ENCODE results near the gene RSRC2. TPM values are rescaled to one million over a fixed set of nuclear protein-coding genes. Genes with fewer than 3 reads are reported as not detected.

RSRC2 gene
- total and polyA plus RNA-seq, 10 of the 15 experiments (the other 5 are each of a cell fraction or from before 2014, with no cell fraction given): 49.8 to 112 (median 60.6) TPM

DNA sequence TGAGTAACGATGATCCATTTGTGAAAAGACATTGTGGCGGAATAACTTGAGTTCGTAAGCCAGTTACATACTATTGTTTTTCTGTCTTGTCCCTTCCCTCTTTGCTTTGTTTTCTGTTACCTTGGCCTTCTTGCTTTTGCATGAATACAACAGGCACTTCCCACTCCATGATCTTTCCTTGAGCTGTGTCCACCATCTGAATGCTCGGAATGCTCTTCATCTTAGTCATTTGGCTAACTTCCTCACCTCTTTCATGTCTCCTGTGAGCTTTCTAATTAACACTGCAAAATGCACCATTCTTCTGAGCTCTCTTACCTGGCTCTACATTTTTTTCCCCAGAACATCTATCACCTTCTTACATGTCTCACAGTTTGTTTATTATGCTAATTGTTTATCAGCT lies 10.3 kb upstream of the RSRC2 start:
- H3K27me3 ChIP-seq (replicated peaks in 1 of 2; ENCODE audit: control insufficient read depth in 2 of 2, insufficient read depth in 2 of 2, low read length in 1 of 2): no peaks in the 10 kb centered on the region
- no peak for TF ChIP-seq NFYA (IDR thresholded peaks at IDR 0.05; ENCODE audit: borderline replicate concordance, low read depth, low read length)
- no peak for TF ChIP-seq ATF7 (IDR thresholded peaks at IDR 0.05; ENCODE audit: low read depth)
- TF ChIP-seq ZSCAN29 (IDR thresholded peaks at IDR 0.05): no peak
- TF ChIP-seq SPI1 (IDR thresholded peaks at IDR 0.05; ENCODE audit: borderline replicate concordance, insufficient read depth, low read depth, low read length): no peak
- no peaks in the 10 kb centered on the region for H3K4me1 ChIP-seq (ENCODE audit: control insufficient read depth, insufficient read depth, low read length)
- 96% methylated on average over 4 of the region's 4 CpGs for WGBS (ENCODE audit: insufficient coverage, insufficient replicate concordance, low lambda C conversion rate, missing lambda C conversion rate)
- intact Hi-C loops (cut with micrococcal nuclease; ENCODE audit: unreplicated experiment): no loop called here
- H3K36me3 ChIP-seq (ENCODE audit: control insufficient read depth in 2 of 2, insufficient read depth in 2 of 2, low read length in 1 of 2): peaks cover 4 to 16% of the 10 kb centered on the region in 2 experiments
- no peak overlapping the region for H3K4me3 ChIP-seq
- no peak overlapping the region for H2AFZ ChIP-seq (ENCODE audit: control insufficient read depth, low read depth, low read length)
- FAIRE-seq: no peak
- POLR2A ChIA-PET: no interaction called here
- CTCF ChIA-PET: interaction anchor here (1.1 kb wide), 1 partner anchor 137 kb away, joined by 3 read pairs; no protein-coding TSS in a partner anchor
- peaks cover 2% of the 10 kb centered on the region for H3K79me2 ChIP-seq (ENCODE audit: control insufficient read depth, insufficient read depth, low read length)
- RAD21 ChIA-PET (ENCODE audit: unreplicated experiment): no interaction called here
- BruUV-seq (replicated peaks): no TSS peak
- no peak overlapping the region for H3K4me2 ChIP-seq (ENCODE audit: control insufficient read depth, insufficient read depth)
- SMC1A ChIA-PET (ENCODE audit: uncharacterized antibody, unreplicated experiment): interaction anchor here (0.7 to 2.3 kb wide), 6 partner anchors 11 to 137 kb away, joined by 3 to 10 read pairs (median 4); partner anchors contain the start of gene ZCCHC8
- H3K9me3 ChIP-seq (replicated peaks; ENCODE audit: control insufficient read depth, insufficient read depth, low read length): no peaks in the 10 kb centered on the region
- in situ Hi-C loops (cut with MboI): no loop called here
- H4K20me1 ChIP-seq (ENCODE audit: control insufficient read depth, insufficient read depth): no peaks in the 10 kb centered on the region
- ATAC-seq: no peak
- no peak overlapping the region for H3K9ac ChIP-seq (ENCODE audit: control insufficient read depth, insufficient read depth, low read length)
- H3K27ac ChIP-seq (ENCODE audit: control insufficient read depth, insufficient read depth): no peak overlapping the region
- DNase-seq (ENCODE audit: low read depth, low spot score): no peak

DNA sequence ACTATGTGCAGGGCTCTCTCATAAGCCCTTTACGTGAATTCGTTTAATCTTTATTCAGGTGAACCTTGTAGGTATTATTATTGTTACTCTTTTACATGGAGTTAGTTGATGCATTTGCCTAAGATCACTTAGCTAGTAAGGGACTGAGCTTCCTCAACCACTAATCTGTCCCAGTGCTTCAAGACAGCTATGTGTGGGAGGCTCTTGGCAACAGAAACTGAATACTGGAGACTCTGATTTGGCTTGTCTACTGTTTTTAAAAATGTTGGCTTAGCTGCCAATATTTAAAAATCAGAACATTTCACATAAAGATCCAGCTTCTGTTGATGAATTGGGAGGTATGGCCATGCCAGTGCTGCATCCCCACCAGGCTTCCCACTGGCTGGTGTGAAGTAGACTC lies 7.1 kb upstream of the RSRC2 start:
- Histone ChIP-seq H3K9ac (ENCODE audit: control insufficient read depth, insufficient read depth, low read length) (no peak overlapping the region), H3K27me3 (replicated peaks in 1 of 2; ENCODE audit: control insufficient read depth in 2 of 2, insufficient read depth in 2 of 2, low read length in 1 of 2) (no peaks in the 10 kb centered on the region), H4K20me1 (ENCODE audit: control insufficient read depth, insufficient read depth) (no peaks in the 10 kb centered on the region), H3K79me2 (ENCODE audit: control insufficient read depth, insufficient read depth, low read length) (peaks cover 27% of the 10 kb centered on the region), H2AFZ (ENCODE audit: control insufficient read depth, low read depth, low read length) (no peak overlapping the region), H3K4me2 (ENCODE audit: control insufficient read depth, insufficient read depth) (no peak overlapping the region), H3K9me3 (replicated peaks; ENCODE audit: control insufficient read depth, insufficient read depth, low read length) (no peaks in the 10 kb centered on the region), H3K27ac (ENCODE audit: control insufficient read depth, insufficient read depth) (no peak overlapping the region), H3K4me1 (ENCODE audit: control insufficient read depth, insufficient read depth, low read length) (peaks cover 16% of the 10 kb centered on the region), H3K4me3 (no peak overlapping the region), H3K36me3 (ENCODE audit: control insufficient read depth in 2 of 2, insufficient read depth in 2 of 2, low read length in 1 of 2) (peaks cover 4 to 11% of the 10 kb centered on the region in 2 experiments)
- no TSS peak for BruUV-seq (replicated peaks)
- ChIA-PET POLR2A (interaction anchor here (0.6 kb wide), 1 partner anchor 60 kb away, joined by 3 read pairs; no protein-coding TSS in a partner anchor), CTCF (interaction anchor here (0.6 to 2.0 kb wide), 3 partner anchors 16 to 134 kb away, joined by 3 to 9 read pairs (median 3); no protein-coding TSS in a partner anchor), SMC1A (ENCODE audit: uncharacterized antibody, unreplicated experiment) (interaction anchor here (1.3 to 2.5 kb wide), 2 partner anchors 36 to 135 kb away, joined by 4 to 8 read pairs; no protein-coding TSS in a partner anchor), RAD21 (ENCODE audit: unreplicated experiment) (no interaction called here)
- WGBS (ENCODE audit: insufficient coverage, insufficient replicate concordance, low lambda C conversion rate, missing lambda C conversion rate): 96% methylated on average over 2 of the region's 2 CpGs
- in situ Hi-C loops (cut with MboI) (no loop called here), intact Hi-C loops (cut with micrococcal nuclease; ENCODE audit: unreplicated experiment) (no loop called here)
- TF ChIP-seq, protein P1, sequence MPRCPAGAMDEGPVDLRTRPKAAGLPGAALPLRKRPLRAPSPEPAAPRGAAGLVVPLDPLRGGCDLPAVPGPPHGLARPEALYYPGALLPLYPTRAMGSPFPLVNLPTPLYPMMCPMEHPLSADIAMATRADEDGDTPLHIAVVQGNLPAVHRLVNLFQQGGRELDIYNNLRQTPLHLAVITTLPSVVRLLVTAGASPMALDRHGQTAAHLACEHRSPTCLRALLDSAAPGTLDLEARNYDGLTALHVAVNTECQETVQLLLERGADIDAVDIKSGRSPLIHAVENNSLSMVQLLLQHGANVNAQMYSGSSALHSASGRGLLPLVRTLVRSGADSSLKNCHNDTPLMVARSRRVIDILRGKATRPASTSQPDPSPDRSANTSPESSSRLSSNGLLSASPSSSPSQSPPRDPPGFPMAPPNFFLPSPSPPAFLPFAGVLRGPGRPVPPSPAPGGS (IDR thresholded peaks at IDR 0.05; ENCODE audit: borderline replicate concordance, insufficient read depth, low read depth, low read length, poor library complexity, severe bottlenecking): no peak
- TF ChIP-seq, protein P2, sequence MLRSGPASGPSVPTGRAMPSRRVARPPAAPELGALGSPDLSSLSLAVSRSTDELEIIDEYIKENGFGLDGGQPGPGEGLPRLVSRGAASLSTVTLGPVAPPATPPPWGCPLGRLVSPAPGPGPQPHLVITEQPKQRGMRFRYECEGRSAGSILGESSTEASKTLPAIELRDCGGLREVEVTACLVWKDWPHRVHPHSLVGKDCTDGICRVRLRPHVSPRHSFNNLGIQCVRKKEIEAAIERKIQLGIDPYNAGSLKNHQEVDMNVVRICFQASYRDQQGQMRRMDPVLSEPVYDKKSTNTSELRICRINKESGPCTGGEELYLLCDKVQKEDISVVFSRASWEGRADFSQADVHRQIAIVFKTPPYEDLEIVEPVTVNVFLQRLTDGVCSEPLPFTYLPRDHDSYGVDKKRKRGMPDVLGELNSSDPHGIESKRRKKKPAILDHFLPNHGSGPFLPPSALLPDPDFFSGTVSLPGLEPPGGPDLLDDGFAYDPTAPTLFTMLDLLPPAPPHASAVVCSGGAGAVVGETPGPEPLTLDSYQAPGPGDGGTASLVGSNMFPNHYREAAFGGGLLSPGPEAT (IDR thresholded peaks at IDR 0.05; ENCODE audit: low read depth): no peak
- TF ChIP-seq MTA2 (IDR thresholded peaks at IDR 0.05; ENCODE audit: low read depth): no peak
- TF ChIP-seq, protein P3, sequence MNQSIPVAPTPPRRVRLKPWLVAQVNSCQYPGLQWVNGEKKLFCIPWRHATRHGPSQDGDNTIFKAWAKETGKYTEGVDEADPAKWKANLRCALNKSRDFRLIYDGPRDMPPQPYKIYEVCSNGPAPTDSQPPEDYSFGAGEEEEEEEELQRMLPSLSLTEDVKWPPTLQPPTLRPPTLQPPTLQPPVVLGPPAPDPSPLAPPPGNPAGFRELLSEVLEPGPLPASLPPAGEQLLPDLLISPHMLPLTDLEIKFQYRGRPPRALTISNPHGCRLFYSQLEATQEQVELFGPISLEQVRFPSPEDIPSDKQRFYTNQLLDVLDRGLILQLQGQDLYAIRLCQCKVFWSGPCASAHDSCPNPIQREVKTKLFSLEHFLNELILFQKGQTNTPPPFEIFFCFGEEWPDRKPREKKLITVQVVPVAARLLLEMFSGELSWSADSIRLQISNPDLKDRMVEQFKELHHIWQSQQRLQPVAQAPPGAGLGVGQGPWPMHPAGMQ (IDR thresholded peaks at IDR 0.05; ENCODE audit: borderline replicate concordance): no peak
- TF ChIP-seq, protein P4, sequence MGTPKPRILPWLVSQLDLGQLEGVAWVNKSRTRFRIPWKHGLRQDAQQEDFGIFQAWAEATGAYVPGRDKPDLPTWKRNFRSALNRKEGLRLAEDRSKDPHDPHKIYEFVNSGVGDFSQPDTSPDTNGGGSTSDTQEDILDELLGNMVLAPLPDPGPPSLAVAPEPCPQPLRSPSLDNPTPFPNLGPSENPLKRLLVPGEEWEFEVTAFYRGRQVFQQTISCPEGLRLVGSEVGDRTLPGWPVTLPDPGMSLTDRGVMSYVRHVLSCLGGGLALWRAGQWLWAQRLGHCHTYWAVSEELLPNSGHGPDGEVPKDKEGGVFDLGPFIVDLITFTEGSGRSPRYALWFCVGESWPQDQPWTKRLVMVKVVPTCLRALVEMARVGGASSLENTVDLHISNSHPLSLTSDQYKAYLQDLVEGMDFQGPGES (IDR thresholded peaks at IDR 0.05): no peak
- peak; percentile 56 for FAIRE-seq
- no peak for DNase-seq (ENCODE audit: low read depth, low spot score)
- no peak for ATAC-seq
